GM12878 (cell line): Measurements from ENCODE around the gene ULK4. TPM values are rescaled to one million over a fixed set of nuclear protein-coding genes. Genes with fewer than 3 reads are reported as not detected.

Source experiments
- ATAC-seq: fragments of 200-7000 bp; cut with Tn5 transposase; 3 replicates; pipeline ENCODE4 v1.9.1; 2020; ENCODE audit warnings: mild to moderate bottlenecking, moderate library complexity
- BruUV-seq: library from RNA; stranded (reverse); fragments of 400-500 nt; replicated peaks from 2 replicates; lab custom pipeline; 2021; lab: Mats Ljungman, UMichigan
- CTCF ChIA-PET: fragments of 300-600 bp; sonication (Branson Sonifier 250); formaldehyde crosslinking; extraction: SDS; loops from one replicate; lab custom pipeline; 2021; ENCODE audit warnings: inconsistent platforms; lab: Yijun Ruan, JAX
- POLR2A ChIA-PET: fragments of 350-600 bp; formaldehyde crosslinking; extraction: SDS; loops from one replicate; lab custom pipeline; 2021; ENCODE audit warnings: inconsistent platforms; lab: Charles Lee
- RAD21 ChIA-PET: fragments of 300-600 bp; sonication (Branson Sonifier 250); formaldehyde crosslinking; loops from one replicate; lab custom pipeline; 2023; ENCODE audit warnings: antibody characterized with exemption; ENCODE audit not compliant: unreplicated experiment; lab: Charles Lee
- SMC1A ChIA-PET: fragments of 300-600 bp; sonication (Branson Sonifier 250); formaldehyde crosslinking; loops from one replicate; lab custom pipeline; 2023; ENCODE audit not compliant: unreplicated experiment, uncharacterized antibody; lab: Charles Lee
- DNase-seq: peaks from one replicate; pipeline ENCODE4 v3.0.0-alpha.2; 2011; ENCODE audit warnings: low read depth, low spot score
- FAIRE-seq: peaks from 3 replicates; lab custom pipeline; 2011; peaks lifted over from hg19 to GRCh38; lab: Jason Lieb, UNC
- H2AFZ ChIP-seq: 2 replicates; pipeline ENCODE4 v1.6.0; 2011; ENCODE audit warnings: low read depth, low read length, control low read depth; ENCODE audit not compliant: control insufficient read depth
- H3K27ac ChIP-seq: 2 replicates; pipeline ENCODE4 v1.5.1; 2011; ENCODE audit warnings: control low read depth; ENCODE audit not compliant: control insufficient read depth, insufficient read depth
- H3K27me3 ChIP-seq, 2 experiments: replicated peaks in 1 of 2; 2 replicates each; pipeline versions ENCODE4 v1.6.0 to v1.6.1; 2011; ENCODE audit warnings: low read length in 1 of 2; ENCODE audit not compliant: control insufficient read depth in 2 of 2, insufficient read depth in 2 of 2
- H3K36me3 ChIP-seq, 2 experiments: 2 replicates each; pipeline ENCODE4 v1.5.1; 2011; ENCODE audit warnings: low read length in 1 of 2; ENCODE audit not compliant: control insufficient read depth in 2 of 2, insufficient read depth in 2 of 2
- H3K4me1 ChIP-seq: 2 replicates; pipeline ENCODE4 v1.6.1; 2011; ENCODE audit warnings: mild to moderate bottlenecking, low read length, moderate library complexity, mixed read lengths; ENCODE audit not compliant: control insufficient read depth, insufficient read depth
- H3K4me2 ChIP-seq: 2 replicates; pipeline ENCODE4 v1.6.0; 2011; ENCODE audit warnings: control low read depth; ENCODE audit not compliant: control insufficient read depth, insufficient read depth
- H3K4me3 ChIP-seq: fragments of 200-600 bp; sonication (generic); 2 replicates; pipeline ENCODE4 v1.5.1; 2016
- H3K79me2 ChIP-seq: 2 replicates; pipeline ENCODE4 v1.6.0; 2011; ENCODE audit warnings: low read length; ENCODE audit not compliant: control insufficient read depth, insufficient read depth
- H3K9ac ChIP-seq: 2 replicates; pipeline ENCODE4 v1.8.0; 2011; ENCODE audit warnings: low read length, control low read depth, mixed read lengths; ENCODE audit not compliant: control insufficient read depth, insufficient read depth
- H3K9me3 ChIP-seq: replicated peaks from 3 replicates; pipeline ENCODE4 v1.5.1; 2011; ENCODE audit warnings: mild to moderate bottlenecking, low read length; ENCODE audit not compliant: control insufficient read depth, insufficient read depth
- H4K20me1 ChIP-seq: 2 replicates; pipeline ENCODE4 v1.6.0; 2011; ENCODE audit not compliant: control insufficient read depth, insufficient read depth
- ATF2 ChIP-seq: IDR thresholded peaks from 2 replicates; pipeline ENCODE4 v1.6.1; 2012; ENCODE audit warnings: low read length, inconsistent platforms
- CEBPZ ChIP-seq: fragments of 150-350 bp; IDR thresholded peaks from 2 replicates; pipeline ENCODE4 v1.6.1; 2016; ENCODE audit warnings: low read depth, low read length
- CREB1 ChIP-seq: IDR thresholded peaks from 2 replicates; pipeline ENCODE4 v1.6.1; 2012; ENCODE audit warnings: low read depth, mild to moderate bottlenecking, inconsistent platforms
- FOXK2 ChIP-seq: fragments of 450-650 bp; IDR thresholded peaks from 2 replicates; pipeline ENCODE4 v1.6.1; 2017; ENCODE audit warnings: mild to moderate bottlenecking, moderate library complexity
- IKZF1 ChIP-seq: fragments of 450-650 bp; conservative IDR thresholded peaks from 2 replicates; pipeline ENCODE4 v1.6.1; 2017; ENCODE audit warnings: antibody characterized with exemption, mild to moderate bottlenecking
- LARP7 ChIP-seq: fragments of 450-650 bp; IDR thresholded peaks from 2 replicates; pipeline ENCODE4 v1.6.1; 2017; ENCODE audit warnings: mild to moderate bottlenecking
- MEF2A ChIP-seq: IDR thresholded peaks from 2 replicates; pipeline ENCODE4 v1.6.1; 2011; ENCODE audit warnings: low read depth, mild to moderate bottlenecking, low read length, moderate library complexity; ENCODE audit not compliant: insufficient read depth
- MEF2B ChIP-seq: fragments of 450-650 bp; IDR thresholded peaks from 2 replicates; pipeline ENCODE4 v1.6.1; 2018; ENCODE audit warnings: mild to moderate bottlenecking, moderate library complexity; ENCODE audit not compliant: partially characterized antibody, poor library complexity, severe bottlenecking
- PAX8 ChIP-seq: fragments of 450-650 bp; IDR thresholded peaks from 2 replicates; pipeline ENCODE4 v1.6.1; 2017; ENCODE audit warnings: mild to moderate bottlenecking, moderate library complexity
- SMAD1 ChIP-seq: fragments of 450-650 bp; IDR thresholded peaks from 2 replicates; pipeline ENCODE4 v1.6.1; 2018; ENCODE audit warnings: mild to moderate bottlenecking, low read depth; ENCODE audit not compliant: partially characterized antibody
- SMAD5 ChIP-seq: IDR thresholded peaks from 2 replicates; pipeline ENCODE4 v1.6.1; 2016; ENCODE audit warnings: antibody characterized with exemption, low read depth
- TAF1 ChIP-seq: IDR thresholded peaks from 2 replicates; pipeline ENCODE4 v1.6.1; 2011; ENCODE audit warnings: mild to moderate bottlenecking, low read depth, low read length, borderline replicate concordance
- TCF3 ChIP-seq: IDR thresholded peaks from 2 replicates; pipeline ENCODE4 v1.6.1; 2012; ENCODE audit warnings: low read depth, mild to moderate bottlenecking, low read length, borderline replicate concordance; ENCODE audit not compliant: insufficient read depth
- TCF7 ChIP-seq: IDR thresholded peaks from 2 replicates; pipeline ENCODE4 v1.6.1; 2014; ENCODE audit warnings: antibody characterized with exemption, borderline replicate concordance
- YBX1 ChIP-seq: fragments of 450-650 bp; IDR thresholded peaks from 2 replicates; pipeline ENCODE4 v1.6.1; 2016; ENCODE audit warnings: antibody characterized with exemption
- WGBS: methylation state at CpG from one replicate; pipeline ENCODE4 v1.1.6; 2016; ENCODE audit warnings: low lambda C conversion rate; ENCODE audit not compliant: insufficient replicate concordance, insufficient coverage; ENCODE audit errors: missing lambda C conversion rate; 5-methylcytosine and 5-hydroxymethylcytosine counted together
- in situ Hi-C: fragments of 300-500 bp; cut with MboI; formaldehyde crosslinking; loops from 9 replicates; pipeline ENCODE4 v1.14.3; 2018; ENCODE audit warnings: mixed read lengths
- intact Hi-C: fragments of 100-400 bp; cut with micrococcal nuclease; formaldehyde crosslinking; loops from one replicate; pipeline ENCODE4 v1.14.2; 2022; ENCODE audit not compliant: unreplicated experiment
- polyA plus RNA-seq, 11 experiments: library from polyadenylated mRNA; depleted of rRNA in 4 of 11; unstranded in 6 of 11; stranded (reverse) in 5 of 11; fragments of >200 nt; fragmentation: Nextera tagmentation in 4 of 11; fragmentation: Illumina TruSeq in 1 of 11; extraction: Ambion mirVana in 4 of 11; extraction: Trizol in 1 of 11; gene quantifications; 1 replicate in 1 of 11; 2 replicates in 10 of 11; pipeline versions ENCODE4 v1.2.1 to v1.2.3, GENCODE V29; 2011 to 2016; ENCODE audit warnings: inconsistent platforms in 2 of 11, missing spikeins in 2 of 11, low read depth in 1 of 11
- total RNA-seq, 4 experiments: library from RNA; depleted of rRNA in 3 of 4; stranded (reverse); fragments of >200 nt in 3 of 4; fragmentation: Illumina TruSeq in 1 of 4; extraction: Trizol in 1 of 4; gene quantifications; 2 replicates each; pipeline versions ENCODE4 v1.2.1 to v1.2.3, GENCODE V29; 2013 to 2021
- TF ChIP-seq, protein P1 (sequence below): IDR thresholded peaks from 2 replicates; pipeline ENCODE4 v1.6.1; 2012; ENCODE audit warnings: improper control_type of control experiment, low read depth, low read length; ENCODE audit not compliant: insufficient replicate concordance

The ULK4 gene
- total and polyA plus RNA-seq, 10 of the 15 experiments (the other 5 are each of a cell fraction or from before 2014, with no cell fraction given), result 3.5 to 7.6 (median 6.3) TPM

- DNase-seq (no peak), ATAC-seq (no peak), FAIRE-seq (no peak)
- Histone ChIP-seq H3K27ac (no peak overlapping the region), H3K4me1 (no peaks in the 10 kb centered on the region), H3K4me2 (no peak overlapping the region), H4K20me1 (no peaks in the 10 kb centered on the region), H3K4me3 (no peak overlapping the region), H3K9me3 (no peaks in the 10 kb centered on the region), H3K79me2 (no peaks in the 10 kb centered on the region), H3K36me3 (no peaks in the 10 kb centered on the region), H2AFZ (no peak overlapping the region), H3K9ac (no peak overlapping the region), H3K27me3 (no peaks in the 10 kb centered on the region)
- intact Hi-C loops (no loop called here), in situ Hi-C loops (no loop called here)
- TF ChIP-seq SMAD5 (no peak), CREB1 (no peak), MEF2B (no peak), IKZF1 (no peak), YBX1 (no peak), FOXK2 (no peak), ATF2 (no peak), MEF2A (no peak), TCF3 (no peak), TAF1 (no peak), SMAD1 (no peak), LARP7 (no peak), TCF7 (no peak), CEBPZ (no peak), PAX8 (no peak)
- TF ChIP-seq, protein P1, sequence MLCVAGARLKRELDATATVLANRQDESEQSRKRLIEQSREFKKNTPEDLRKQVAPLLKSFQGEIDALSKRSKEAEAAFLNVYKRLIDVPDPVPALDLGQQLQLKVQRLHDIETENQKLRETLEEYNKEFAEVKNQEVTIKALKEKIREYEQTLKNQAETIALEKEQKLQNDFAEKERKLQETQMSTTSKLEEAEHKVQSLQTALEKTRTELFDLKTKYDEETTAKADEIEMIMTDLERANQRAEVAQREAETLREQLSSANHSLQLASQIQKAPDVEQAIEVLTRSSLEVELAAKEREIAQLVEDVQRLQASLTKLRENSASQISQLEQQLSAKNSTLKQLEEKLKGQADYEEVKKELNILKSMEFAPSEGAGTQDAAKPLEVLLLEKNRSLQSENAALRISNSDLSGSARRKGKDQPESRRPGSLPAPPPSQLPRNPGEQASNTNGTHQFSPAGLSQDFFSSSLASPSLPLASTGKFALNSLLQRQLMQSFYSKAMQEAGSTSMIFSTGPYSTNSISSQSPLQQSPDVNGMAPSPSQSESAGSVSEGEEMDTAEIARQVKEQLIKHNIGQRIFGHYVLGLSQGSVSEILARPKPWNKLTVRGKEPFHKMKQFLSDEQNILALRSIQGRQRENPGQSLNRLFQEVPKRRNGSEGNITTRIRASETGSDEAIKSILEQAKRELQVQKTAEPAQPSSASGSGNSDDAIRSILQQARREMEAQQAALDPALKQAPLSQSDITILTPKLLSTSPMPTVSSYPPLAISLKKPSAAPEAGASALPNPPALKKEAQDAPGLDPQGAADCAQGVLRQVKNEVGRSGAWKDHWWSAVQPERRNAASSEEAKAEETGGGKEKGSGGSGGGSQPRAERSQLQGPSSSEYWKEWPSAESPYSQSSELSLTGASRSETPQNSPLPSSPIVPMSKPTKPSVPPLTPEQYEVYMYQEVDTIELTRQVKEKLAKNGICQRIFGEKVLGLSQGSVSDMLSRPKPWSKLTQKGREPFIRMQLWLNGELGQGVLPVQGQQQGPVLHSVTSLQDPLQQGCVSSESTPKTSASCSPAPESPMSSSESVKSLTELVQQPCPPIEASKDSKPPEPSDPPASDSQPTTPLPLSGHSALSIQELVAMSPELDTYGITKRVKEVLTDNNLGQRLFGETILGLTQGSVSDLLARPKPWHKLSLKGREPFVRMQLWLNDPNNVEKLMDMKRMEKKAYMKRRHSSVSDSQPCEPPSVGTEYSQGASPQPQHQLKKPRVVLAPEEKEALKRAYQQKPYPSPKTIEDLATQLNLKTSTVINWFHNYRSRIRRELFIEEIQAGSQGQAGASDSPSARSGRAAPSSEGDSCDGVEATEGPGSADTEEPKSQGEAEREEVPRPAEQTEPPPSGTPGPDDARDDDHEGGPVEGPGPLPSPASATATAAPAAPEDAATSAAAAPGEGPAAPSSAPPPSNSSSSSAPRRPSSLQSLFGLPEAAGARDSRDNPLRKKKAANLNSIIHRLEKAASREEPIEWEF, result no peak
- WGBS, result 38% methylated on average over 4 of the region's 4 CpGs
- POLR2A ChIA-PET, result no interaction called here
- BruUV-seq, result no TSS peak
- CTCF ChIA-PET, result no interaction called here
- SMC1A ChIA-PET, result no interaction called here
- RAD21 ChIA-PET, result no interaction called here
Measured at GRCh38 chr3:41674449-41674848, 287.5 kb downstream of the ULK4 start.
